Large intestine (tissue), 3 donors: ENCODE measurements around the gene B4GALNT3. TPM values are rescaled to one million over a fixed set of nuclear protein-coding genes. Genes with fewer than 3 reads are reported as not detected.

Experiments
- DNase-seq, 2 donors: peaks; one replicate each; pipeline versions ENCODE4 v3.0.0 to v3.0.0-alpha.2; 2013
- H3K27ac ChIP-seq: one replicate; pipeline ENCODE4 v1.5.1; 2013; ENCODE audit warnings: low read length
- H3K27me3 ChIP-seq: 2 replicates; pipeline ENCODE4 v1.6.1; 2013; ENCODE audit warnings: low read length; ENCODE audit not compliant: control insufficient read depth, insufficient read depth
- H3K36me3 ChIP-seq: 2 replicates; pipeline ENCODE4 v1.6.1; 2013; ENCODE audit warnings: low read length; ENCODE audit not compliant: control insufficient read depth, insufficient read depth
- H3K4me1 ChIP-seq: one replicate; pipeline ENCODE4 v1.6.1; 2013; ENCODE audit warnings: low read length; ENCODE audit not compliant: control insufficient read depth, insufficient read depth
- H3K4me3 ChIP-seq: one replicate; pipeline ENCODE4 v1.5.1; 2013; ENCODE audit warnings: low read length
- H3K9me3 ChIP-seq: one replicate; pipeline ENCODE4 v1.6.1; 2013; ENCODE audit warnings: mild to moderate bottlenecking, low read depth, low read length, moderate library complexity; ENCODE audit not compliant: control insufficient read depth
- WGBS: methylation state at CpG from one replicate; pipeline ENCODE4 v1.1.5; 2013; ENCODE audit warnings: low lambda C conversion rate; ENCODE audit not compliant: insufficient coverage; 5-methylcytosine and 5-hydroxymethylcytosine counted together
- polyA plus RNA-seq: library from polyadenylated mRNA; unstranded; fragments of 120-200 nt; gene quantifications from one replicate; pipeline ENCODE4 v1.2.1, GENCODE V29; 2013

B4GALNT3 gene
- polyA plus RNA-seq, 1 donor, result 5.9 TPM

DNA sequence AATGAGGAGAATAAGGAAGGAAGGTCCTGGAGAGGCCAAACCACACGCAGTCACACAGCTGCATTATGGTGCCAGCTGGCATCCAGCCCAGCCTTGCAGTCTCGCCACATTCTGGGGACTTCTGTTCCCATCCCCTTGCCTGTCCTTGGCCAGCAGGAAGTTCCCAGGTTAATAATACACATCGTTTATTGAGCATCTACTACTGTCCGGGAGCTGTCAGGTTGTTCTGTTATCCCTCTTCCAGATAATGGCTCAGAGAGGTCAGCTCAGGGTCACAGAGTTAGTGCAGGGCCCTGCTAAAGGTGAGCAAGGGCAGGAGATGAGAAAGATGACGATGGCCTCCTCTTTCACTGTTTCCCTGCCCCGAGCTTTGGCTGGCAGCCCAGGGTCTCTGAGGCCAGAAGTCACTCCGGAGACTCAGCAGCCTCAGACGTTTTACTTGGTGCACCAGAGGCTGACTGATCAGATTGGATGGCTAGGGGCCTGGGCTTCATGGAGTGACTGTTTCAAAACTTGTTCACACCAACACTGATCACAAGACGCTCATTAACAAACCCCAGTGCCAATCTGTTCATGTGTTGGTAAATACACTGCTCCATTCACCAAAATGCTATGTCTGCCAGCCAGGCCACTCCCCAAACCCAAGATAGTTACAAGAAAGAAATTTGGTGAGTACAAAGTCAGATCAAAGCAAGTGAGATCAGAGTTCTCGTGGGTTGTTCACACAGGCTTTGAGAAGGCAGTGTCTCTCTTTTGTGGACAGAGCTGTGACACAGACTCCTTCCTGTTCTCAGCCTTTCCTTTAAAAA, 79.2 kb downstream of the B4GALNT3 start:
- H3K9me3 ChIP-seq, result no peaks in the 10 kb centered on the region
- no peak overlapping the region for H3K27ac ChIP-seq
- no CpG with 5 or more reads among the region's 10 CpGs for WGBS
- no peaks in the 10 kb centered on the region for H3K36me3 ChIP-seq
- H3K27me3 ChIP-seq, result no peaks in the 10 kb centered on the region
- peak in 1 of 2 donors; percentile 33 for DNase-seq
- no peaks in the 10 kb centered on the region for H3K4me1 ChIP-seq
- H3K4me3 ChIP-seq, result no peak overlapping the region

DNA sequence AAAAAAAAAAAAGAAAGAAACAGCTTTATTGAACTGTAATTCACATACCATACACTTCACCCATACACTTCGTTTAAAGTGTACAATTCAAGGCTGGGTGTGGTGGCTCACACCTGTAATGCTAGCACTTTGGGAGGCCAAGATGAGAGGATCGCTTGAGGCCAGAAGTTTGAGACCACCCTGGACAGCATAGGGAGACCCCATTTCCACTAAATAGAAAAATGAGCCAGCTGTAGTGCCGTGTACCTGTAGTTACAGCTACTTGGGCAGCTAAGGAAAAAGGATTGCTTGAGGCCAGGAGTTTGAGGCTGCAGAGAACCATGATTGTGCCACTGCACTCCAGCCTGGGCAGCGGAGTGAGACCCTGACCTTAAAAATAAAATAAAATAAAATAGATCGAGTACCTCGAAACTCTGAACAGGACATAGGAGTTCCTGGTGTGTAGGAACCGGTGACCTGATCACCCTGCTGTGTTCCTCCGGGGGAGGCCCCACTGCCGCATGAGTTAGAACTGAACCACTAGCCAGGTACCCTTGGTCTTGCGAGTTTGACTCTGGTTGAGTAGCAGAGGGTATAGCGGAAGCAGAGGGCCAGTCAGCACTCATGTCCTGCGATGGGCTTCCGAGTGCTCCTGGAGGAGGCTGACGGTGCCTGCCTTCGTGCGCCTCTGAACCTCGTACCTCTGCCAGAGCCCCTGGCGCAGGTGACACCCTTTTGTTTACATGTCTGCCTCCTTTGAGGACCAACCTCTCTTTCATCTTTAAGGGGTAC, 80.0 kb downstream of the B4GALNT3 start:
- no CpG with 5 or more reads among the region's 18 CpGs for WGBS
- no peaks in the 10 kb centered on the region for H3K36me3 ChIP-seq
- no peak overlapping the region for H3K27ac ChIP-seq
- no peaks in the 10 kb centered on the region for H3K27me3 ChIP-seq
- H3K9me3 ChIP-seq, result no peaks in the 10 kb centered on the region
- H3K4me1 ChIP-seq, result no peaks in the 10 kb centered on the region
- H3K4me3 ChIP-seq, result no peak overlapping the region
- DNase-seq, result no peak

DNA sequence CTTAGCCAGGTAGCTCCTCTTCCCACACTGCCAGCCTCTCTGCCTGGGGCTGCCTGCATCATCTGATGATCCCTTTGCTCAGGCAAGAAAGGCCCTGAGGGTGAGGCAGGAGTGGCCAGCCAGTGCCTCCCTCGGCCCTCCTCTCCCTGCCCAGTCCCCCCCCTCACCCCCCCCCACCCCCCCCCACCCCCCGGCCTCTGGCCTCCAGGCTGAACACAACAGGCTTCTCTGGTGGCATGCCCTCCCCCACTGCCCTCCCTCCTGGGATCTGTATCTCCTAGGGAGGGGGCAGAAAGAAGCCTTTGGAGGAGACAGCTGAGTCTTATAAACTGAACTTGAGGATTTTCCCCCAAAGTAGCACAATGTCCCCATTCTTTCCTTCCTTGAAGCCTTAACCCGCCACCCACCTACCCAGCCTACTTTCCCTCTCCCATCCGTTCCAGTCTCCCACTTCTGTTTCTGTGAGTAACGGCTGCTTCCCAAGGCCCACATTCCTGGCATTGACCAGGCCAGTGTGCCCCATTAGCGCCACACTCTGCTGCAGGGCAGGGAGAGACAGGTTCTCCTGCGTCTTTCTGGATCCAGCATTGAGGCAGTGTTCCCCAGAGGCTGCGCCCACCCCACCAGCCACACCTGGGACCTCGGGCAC, 82.1 kb downstream of the B4GALNT3 start:
- no CpG with 5 or more reads among the region's 9 CpGs for WGBS
- Histone ChIP-seq H3K27me3 (no peaks in the 10 kb centered on the region), H3K36me3 (no peaks in the 10 kb centered on the region), H3K4me3 (no peak overlapping the region), H3K4me1 (peaks cover 1% of the 10 kb centered on the region), H3K9me3 (peaks cover 5% of the 10 kb centered on the region), H3K27ac (no peak overlapping the region)
- no peak for DNase-seq

DNA sequence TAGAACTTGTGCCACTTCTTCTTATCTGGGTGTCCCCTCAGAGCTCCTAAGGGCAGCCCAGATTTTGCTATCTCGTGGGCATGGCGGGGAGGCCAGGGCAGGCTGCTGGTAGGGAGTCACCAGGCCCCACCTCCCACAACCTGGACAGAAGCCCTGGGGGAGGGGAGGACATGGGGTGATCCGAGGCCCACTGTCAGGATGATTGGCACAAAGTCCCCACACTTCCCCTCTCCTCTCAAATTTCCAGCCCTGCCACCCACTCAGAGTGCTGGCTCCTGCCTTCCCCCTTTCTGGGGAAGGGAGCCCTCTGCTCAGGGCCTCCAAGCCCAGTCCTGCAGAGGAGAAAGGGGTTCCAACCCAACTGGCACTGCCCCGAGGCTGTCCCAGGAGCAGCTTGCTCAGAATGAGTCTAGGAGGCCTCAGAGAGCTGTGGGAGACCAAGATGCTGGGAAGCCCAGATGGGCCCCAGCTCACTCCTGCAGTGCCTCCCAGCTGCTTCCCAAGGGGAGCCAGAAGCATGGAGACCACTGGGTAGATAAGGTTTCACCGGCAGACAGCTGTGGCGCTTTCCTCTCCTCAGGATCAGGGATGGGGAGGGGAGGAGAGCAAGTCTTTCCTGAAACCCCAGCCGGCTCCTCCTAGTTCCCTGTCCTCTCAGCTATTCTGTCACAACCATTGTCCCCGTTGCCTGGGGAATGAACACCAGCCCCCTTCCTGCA, 82.8 kb downstream of the B4GALNT3 start:
- no peak overlapping the region for H3K27ac ChIP-seq
- no peaks in the 10 kb centered on the region for H3K27me3 ChIP-seq
- DNase-seq, result no peak
- no peak overlapping the region for H3K4me3 ChIP-seq
- H3K4me1 ChIP-seq, result peaks cover 2% of the 10 kb centered on the region
- H3K36me3 ChIP-seq, result no peaks in the 10 kb centered on the region
- H3K9me3 ChIP-seq, result peaks cover 5% of the 10 kb centered on the region
- WGBS, result no CpG with 5 or more reads among the region's 8 CpGs

DNA sequence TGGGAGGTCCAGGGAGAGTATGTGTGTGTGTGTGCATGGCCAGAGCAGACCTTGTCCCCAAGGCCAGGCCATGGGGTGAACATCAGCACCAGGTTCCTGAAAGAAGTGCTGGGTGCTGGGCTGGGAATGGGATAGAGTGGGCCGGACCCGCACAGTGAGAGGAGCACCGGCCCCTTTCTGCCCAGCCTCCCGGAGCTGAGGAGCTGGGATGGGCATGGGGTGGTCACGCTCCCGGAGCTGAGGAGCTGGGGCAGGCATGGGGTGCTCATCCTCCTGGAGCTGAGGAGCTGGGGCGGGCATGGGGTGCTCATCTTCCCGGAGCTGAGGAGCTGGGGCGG, 83.3 kb downstream of the B4GALNT3 start:
- DNase-seq, result no peak
- Histone ChIP-seq H3K4me1 (peaks cover 2% of the 10 kb centered on the region), H3K36me3 (no peaks in the 10 kb centered on the region), H3K9me3 (peaks cover 5% of the 10 kb centered on the region), H3K27me3 (no peaks in the 10 kb centered on the region), H3K4me3 (no peak overlapping the region), H3K27ac (no peak overlapping the region)
- WGBS, result no CpG with 5 or more reads among the region's 9 CpGs

DNA sequence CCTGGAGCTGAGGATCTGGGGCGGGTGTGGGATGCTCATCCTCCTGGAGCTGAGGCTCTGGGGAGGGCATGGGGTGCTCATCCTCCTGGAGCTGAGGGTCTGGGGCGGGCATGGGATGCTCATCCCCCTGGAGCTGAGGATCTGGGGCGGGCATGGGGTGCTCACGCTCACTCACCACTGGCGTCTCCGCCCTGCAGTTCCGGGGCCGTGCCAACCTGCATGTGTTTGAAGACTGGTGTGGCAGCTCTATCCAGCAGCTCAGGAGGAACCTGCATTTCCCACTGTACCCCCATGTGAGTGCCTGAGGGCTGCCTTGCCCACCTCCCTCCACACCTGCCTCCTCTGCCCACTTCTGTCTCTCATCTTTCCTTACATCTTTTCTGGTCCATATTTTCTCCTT, 84.4 kb downstream of the B4GALNT3 start:
- DNase-seq, result no peak
- no peaks in the 10 kb centered on the region for H3K36me3 ChIP-seq
- no peaks in the 10 kb centered on the region for H3K27me3 ChIP-seq
- H3K4me1 ChIP-seq, result peaks cover 2% of the 10 kb centered on the region
- WGBS, result no CpG with 5 or more reads among the region's 8 CpGs
- no peak overlapping the region for H3K4me3 ChIP-seq
- H3K27ac ChIP-seq, result no peak overlapping the region
- peaks cover 5% of the 10 kb centered on the region for H3K9me3 ChIP-seq

DNA sequence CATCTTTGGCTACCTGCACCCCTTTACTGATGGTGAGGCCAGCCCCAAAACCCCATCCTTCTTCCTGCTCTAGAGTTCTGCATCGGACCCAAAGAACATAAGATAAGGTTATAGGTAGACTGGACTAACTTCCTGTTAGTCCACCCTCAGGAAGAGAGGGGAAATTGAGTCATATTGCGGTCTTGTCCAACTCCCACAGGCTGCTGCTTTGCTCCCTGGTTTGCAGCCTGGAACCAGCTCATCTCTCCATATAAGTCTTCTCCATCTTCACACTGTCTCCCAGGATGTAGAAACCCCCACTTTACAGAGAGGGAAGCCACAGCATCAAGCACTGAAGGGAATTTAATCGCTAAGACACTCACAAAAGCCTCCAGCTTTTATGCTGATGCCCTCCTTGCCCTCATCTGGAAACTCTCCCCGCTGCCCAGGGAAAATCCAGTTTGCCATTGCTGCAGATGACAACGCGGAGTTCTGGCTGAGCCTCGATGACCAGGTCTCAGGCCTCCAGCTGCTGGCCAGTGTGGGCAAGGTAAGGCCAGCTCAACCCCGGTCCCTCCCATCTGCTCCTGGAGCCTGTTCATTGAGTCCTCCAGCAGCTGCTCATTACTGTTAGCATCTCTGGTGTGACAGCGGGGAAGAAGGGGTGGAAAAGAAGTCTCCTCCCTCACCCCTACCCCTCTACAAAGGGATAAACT, 85.3 kb downstream of the B4GALNT3 start:
- no peaks in the 10 kb centered on the region for H3K36me3 ChIP-seq
- H3K27me3 ChIP-seq, result no peaks in the 10 kb centered on the region
- peaks cover 2% of the 10 kb centered on the region for H3K4me1 ChIP-seq
- WGBS, result no CpG with 5 or more reads among the region's 9 CpGs
- peaks cover 5% of the 10 kb centered on the region for H3K9me3 ChIP-seq
- no peak for DNase-seq
- no peak overlapping the region for H3K4me3 ChIP-seq
- H3K27ac ChIP-seq, result no peak overlapping the region

DNA sequence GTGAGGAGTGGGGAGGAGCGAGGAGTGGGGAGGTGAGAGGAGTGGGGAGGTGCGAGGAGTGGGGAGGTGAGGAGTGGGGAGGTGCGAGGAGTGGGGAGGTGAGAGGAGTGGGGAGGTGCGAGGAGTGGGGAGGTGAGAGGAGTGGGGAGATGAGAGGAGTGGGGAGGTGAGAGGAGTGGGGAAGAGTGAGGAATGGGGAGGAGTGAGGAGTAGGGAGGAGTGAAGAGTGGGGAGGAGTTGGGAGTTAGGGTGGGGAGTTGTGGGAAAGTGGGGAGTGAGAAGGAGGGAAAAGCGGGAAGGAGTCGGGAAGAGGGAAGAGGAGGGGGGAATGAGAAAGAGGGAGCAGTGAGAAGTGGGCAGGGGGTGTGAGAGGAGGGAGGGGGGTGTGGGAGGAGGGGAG, 86.1 kb downstream of the B4GALNT3 start:
- no peak for DNase-seq
- Histone ChIP-seq H3K4me1 (peaks cover 2% of the 10 kb centered on the region), H3K27ac (no peak overlapping the region), H3K9me3 (peaks cover 5% of the 10 kb centered on the region), H3K4me3 (no peak overlapping the region), H3K36me3 (no peaks in the 10 kb centered on the region), H3K27me3 (no peaks in the 10 kb centered on the region)
- WGBS, result 40% methylated on average over 2 of the region's 6 CpGs

DNA sequence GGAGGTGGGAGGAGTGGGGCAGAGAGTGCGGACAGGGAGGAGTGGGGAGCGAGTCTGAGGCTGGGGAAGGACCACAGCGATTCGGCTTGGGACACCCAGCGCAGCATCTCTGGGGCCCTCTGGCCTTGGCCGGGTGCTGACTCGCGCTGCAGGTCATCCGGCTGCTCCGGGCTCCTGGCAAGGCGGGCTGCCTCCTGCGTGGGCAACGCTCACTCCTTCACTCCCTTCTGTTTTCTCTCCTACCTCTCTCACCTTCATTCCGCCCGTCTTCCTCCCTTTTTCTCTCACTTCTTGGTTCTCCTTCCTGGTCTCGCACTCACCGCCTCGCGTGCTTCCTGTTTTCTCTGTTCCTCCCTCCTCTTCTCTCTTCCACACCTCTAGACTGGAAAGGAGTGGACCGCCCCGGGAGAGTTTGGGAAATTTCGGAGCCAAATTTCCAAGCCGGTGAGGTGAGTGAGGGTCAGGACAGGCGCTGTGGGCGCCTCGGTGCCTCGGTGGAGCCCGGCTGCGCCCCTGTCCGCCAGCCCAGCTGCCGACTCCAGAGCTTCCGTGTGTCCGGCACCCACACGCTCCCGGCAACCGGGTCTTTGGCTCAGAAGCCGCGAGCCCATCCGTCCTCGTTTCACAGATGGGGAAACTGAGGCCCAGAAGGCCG, 86.7 kb downstream of the B4GALNT3 start:
- no peaks in the 10 kb centered on the region for H3K27me3 ChIP-seq
- 89% methylated on average over 8 of the region's 41 CpGs for WGBS
- no peak for DNase-seq
- peaks cover 5% of the 10 kb centered on the region for H3K9me3 ChIP-seq
- no peaks in the 10 kb centered on the region for H3K36me3 ChIP-seq
- no peak overlapping the region for H3K4me3 ChIP-seq
- H3K27ac ChIP-seq, result no peak overlapping the region
- H3K4me1 ChIP-seq, result peaks cover 2% of the 10 kb centered on the region
